HEK293T (cell line): ENCODE results near the gene ZNF223.

Experiments
- CTCF ChIA-PET: fragments of 350-600 bp; formaldehyde crosslinking; extraction: SDS; loops from one replicate; lab custom pipeline; 2021; ENCODE audit warnings: antibody characterized with exemption, inconsistent platforms; lab: Yijun Ruan, JAX
- POLR2A ChIA-PET: fragments of 350-600 bp; formaldehyde crosslinking; extraction: SDS; loops from one replicate; lab custom pipeline; 2020; ENCODE audit warnings: antibody characterized with exemption, inconsistent platforms; lab: Yijun Ruan, JAX
- DNase-seq: peaks from one replicate; pipeline ENCODE4 v3.0.0; 2012; ENCODE audit warnings: mixed read lengths; ENCODE audit errors: extremely low spot score
- ARNT ChIP-seq: fragments of 450-650 bp; IDR thresholded peaks from 2 replicates; pipeline ENCODE4 v1.6.1; 2017; ENCODE audit warnings: mild to moderate bottlenecking
- BHLHE40 ChIP-seq: fragments of 450-650 bp; IDR thresholded peaks from 2 replicates; pipeline ENCODE4 v1.6.1; 2016; ENCODE audit warnings: mild to moderate bottlenecking, moderate library complexity, borderline replicate concordance
- CTBP1 ChIP-seq: fragments of 450-650 bp; IDR thresholded peaks from 2 replicates; pipeline ENCODE4 v1.6.1; 2016; ENCODE audit warnings: borderline replicate concordance
- ELF4 ChIP-seq: fragments of 450-650 bp; IDR thresholded peaks from 2 replicates; pipeline ENCODE4 v1.6.1; 2017; ENCODE audit warnings: antibody characterized with exemption
- FOXA1 ChIP-seq: fragments of 450-650 bp; IDR thresholded peaks from 2 replicates; pipeline ENCODE4 v1.6.1; 2016; ENCODE audit warnings: mild to moderate bottlenecking
- FOXK2 ChIP-seq: fragments of 450-650 bp; IDR thresholded peaks from 2 replicates; pipeline ENCODE4 v1.6.1; 2016; ENCODE audit warnings: mild to moderate bottlenecking
- FOXM1 ChIP-seq: fragments of 450-650 bp; IDR thresholded peaks from 2 replicates; pipeline ENCODE4 v1.6.1; 2017; ENCODE audit warnings: mild to moderate bottlenecking, borderline replicate concordance
- HDGF ChIP-seq: fragments of 450-650 bp; IDR thresholded peaks from 2 replicates; pipeline ENCODE4 v1.6.1; 2017; ENCODE audit warnings: antibody characterized with exemption, borderline replicate concordance
- L3MBTL2 ChIP-seq: fragments of 450-650 bp; conservative IDR thresholded peaks from 2 replicates; pipeline ENCODE4 v1.6.1; 2016; ENCODE audit warnings: mild to moderate bottlenecking
- LEF1 ChIP-seq: fragments of 450-650 bp; IDR thresholded peaks from 2 replicates; pipeline ENCODE4 v1.6.1; 2017; ENCODE audit warnings: mild to moderate bottlenecking, borderline replicate concordance
- NFRKB ChIP-seq: fragments of 450-650 bp; IDR thresholded peaks from 2 replicates; pipeline ENCODE4 v1.6.1; 2016; ENCODE audit warnings: mild to moderate bottlenecking, moderate library complexity
- PKNOX1 ChIP-seq: fragments of 450-650 bp; IDR thresholded peaks from 2 replicates; pipeline ENCODE4 v1.6.1; 2016
- SP1 ChIP-seq: fragments of 450-650 bp; IDR thresholded peaks from 2 replicates; pipeline ENCODE4 v1.6.1; 2017
- SUZ12 ChIP-seq: fragments of 450-650 bp; IDR thresholded peaks from 2 replicates; pipeline ENCODE4 v1.6.1; 2016; ENCODE audit warnings: mild to moderate bottlenecking
- TARDBP ChIP-seq: fragments of 450-650 bp; IDR thresholded peaks from 2 replicates; pipeline ENCODE4 v1.6.1; 2016
- ZNF384 ChIP-seq: fragments of 450-650 bp; IDR thresholded peaks from 2 replicates; pipeline ENCODE4 v1.6.1; 2016

The ZNF223 gene

DNA sequence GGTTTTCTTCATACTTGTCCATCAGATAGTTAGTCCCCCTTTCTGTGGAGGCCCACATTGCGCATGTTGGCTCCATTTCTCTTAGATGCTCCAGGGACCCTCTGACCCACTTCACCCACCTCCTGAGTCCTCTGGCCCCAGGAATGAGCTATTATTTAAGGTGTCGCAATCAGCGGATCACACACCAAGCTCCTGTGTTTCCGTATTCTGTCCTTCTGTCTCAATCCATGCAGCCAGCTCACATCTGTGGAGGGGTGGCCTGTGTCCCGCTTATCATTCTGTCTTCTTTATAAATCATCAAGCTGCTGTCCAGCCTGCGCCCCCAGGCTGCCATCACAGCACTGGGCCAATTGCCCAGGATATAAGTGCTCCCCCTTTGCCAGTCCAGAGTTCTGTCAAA lies 44.4 kb upstream of the ZNF223 start:
- CTCF ChIA-PET = no interaction called here
- TF ChIP-seq CTBP1 (no peak), LEF1 (no peak), ARNT (no peak), BHLHE40 (no peak), FOXK2 (no peak), L3MBTL2 (no peak), ELF4 (no peak), FOXA1 (no peak)
- POLR2A ChIA-PET = no interaction called here
- DNase-seq = no peak

- CTCF ChIA-PET = no interaction called here
- POLR2A ChIA-PET = no interaction called here
- DNase-seq = no peak
- no peak for TF ChIP-seq SP1
- no peak for TF ChIP-seq HDGF
- TF ChIP-seq ELF4 = no peak
- no peak for TF ChIP-seq FOXA1
- no peak for TF ChIP-seq L3MBTL2
- no peak for TF ChIP-seq FOXM1
- TF ChIP-seq ZNF384 = no peak
- TF ChIP-seq SUZ12 = no peak
- no peak for TF ChIP-seq NFRKB
- no peak for TF ChIP-seq FOXK2
- no peak for TF ChIP-seq ARNT
- TF ChIP-seq LEF1 = no peak
- TF ChIP-seq PKNOX1 = no peak
- no peak for TF ChIP-seq TARDBP
These were observed 41.4 kb upstream of the ZNF223 start for GRCh38 chr19:44010468-44010867.

DNA sequence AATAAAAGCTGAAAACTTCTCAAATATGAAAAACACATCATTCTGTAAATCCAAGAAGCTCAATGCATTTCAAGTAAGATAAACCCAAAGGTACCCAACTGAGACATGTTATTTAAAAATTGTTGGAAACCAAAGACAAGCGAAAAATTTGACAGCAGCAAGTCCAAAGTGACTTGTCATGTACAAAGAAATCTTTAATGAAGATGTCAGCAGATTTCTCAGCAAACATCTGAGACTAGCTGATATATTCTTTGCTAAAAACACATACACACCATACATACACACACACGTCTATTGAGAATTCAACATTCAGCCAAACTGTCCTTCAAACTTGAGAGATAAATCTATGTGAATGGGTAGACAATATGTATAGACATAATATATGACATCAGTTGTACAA lies 32.3 kb upstream of the ZNF223 start:
- ChIA-PET CTCF (no interaction called here), POLR2A (no interaction called here)
- DNase-seq = no peak
- TF ChIP-seq L3MBTL2 (no peak), ARNT (no peak), HDGF (no peak), BHLHE40 (no peak), TARDBP (no peak)

GRCh38 chr19:44021221-44021620 lies 30.6 kb upstream of the ZNF223 start:
- CTCF ChIA-PET = no interaction called here
- DNase-seq = no peak
- POLR2A ChIA-PET = no interaction called here
- TF ChIP-seq LEF1 (no peak), SUZ12 (no peak), FOXA1 (no peak), HDGF (no peak), NFRKB (no peak), FOXK2 (no peak), ZNF384 (no peak), SP1 (no peak), CTBP1 (no peak), FOXM1 (no peak), ARNT (no peak), ELF4 (no peak), TARDBP (no peak), PKNOX1 (no peak), L3MBTL2 (no peak), BHLHE40 (no peak)

- POLR2A ChIA-PET = interaction anchor here (0.6 to 1.2 kb wide), 4 partner anchors 23 to 198 kb away, joined by 3 to 4 read pairs (median 3); partner anchors contain the start of genes ZNF221 and ZNF283
- no peak for DNase-seq
These were observed 27.0 kb upstream of the ZNF223 start for GRCh38 chr19:44024900-44025216.

DNA sequence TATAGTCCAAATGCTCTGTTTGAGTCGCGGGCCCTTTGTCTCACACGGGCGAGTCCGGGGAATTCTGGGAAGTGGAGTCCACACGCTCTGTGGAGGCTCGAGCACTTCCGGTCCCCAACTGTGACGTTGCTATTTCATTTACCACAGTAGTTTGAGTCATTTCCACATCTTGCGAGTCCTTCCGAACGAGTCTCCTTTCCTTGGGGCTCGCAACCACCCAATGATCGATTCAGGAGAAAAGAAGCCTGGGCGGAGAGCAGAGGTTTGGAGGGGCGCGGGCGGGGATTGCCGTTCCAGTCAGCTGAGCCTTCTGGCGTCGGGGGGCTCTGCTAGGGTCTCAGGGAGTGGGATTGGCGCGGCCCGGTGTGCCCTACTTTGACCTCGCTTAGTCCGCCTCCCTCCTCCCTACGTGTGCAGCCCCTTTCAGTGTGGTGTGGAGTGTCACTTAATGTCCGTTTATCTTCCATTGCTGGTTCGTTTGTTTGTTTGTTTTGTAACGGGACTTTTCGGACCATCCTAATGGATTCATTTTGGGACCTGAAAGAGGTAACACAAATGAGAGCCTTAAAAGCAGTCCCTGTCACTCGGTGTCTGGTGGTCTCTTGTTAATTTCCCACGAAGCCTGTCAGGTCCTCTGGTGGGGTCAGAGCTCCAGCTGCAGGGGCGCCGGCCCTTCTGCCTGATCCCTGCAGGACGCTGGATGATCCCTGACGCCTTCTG lies 26.5 kb upstream of the ZNF223 start, which contains the start of gene ZNF222:
Gene ZNF222 (plus strand): TSS at position 163 of the 720 bp plus-strand sequence. CDS start 58 bp downstream, at position 221.
- ChIA-PET CTCF (no interaction called here), POLR2A (interaction anchor here (0.6 to 1.2 kb wide), 4 partner anchors 24 to 198 kb away, joined by 3 to 4 read pairs (median 3); partner anchors contain the start of genes ZNF221 and ZNF283)
- TF ChIP-seq LEF1 (no peak), L3MBTL2 (peak; percentile 5), ELF4 (0 out of 2 replicates have a peak, but pooled peaks have one; percentile 11), HDGF (no peak), FOXK2 (no peak), ZNF384 (no peak), BHLHE40 (no peak), ARNT (no peak), SP1 (no peak), NFRKB (no peak)
- DNase-seq = peak; percentile 70

More at GRCh38 chr19:44024900-44025216, 27.0 kb upstream of the ZNF223 start:
- CTCF ChIA-PET = no interaction called here
- no peak for TF ChIP-seq ELF4
- no peak for TF ChIP-seq PKNOX1
- TF ChIP-seq ZNF384 = no peak

- CTCF ChIA-PET = no interaction called here
- POLR2A ChIA-PET = no interaction called here
These were observed 25.2 kb upstream of the ZNF223 start for GRCh38 chr19:44026622-44027021.

More at GRCh38 chr19:44026622-44027021, 25.2 kb upstream of the ZNF223 start:
- no peak for TF ChIP-seq ARNT
- TF ChIP-seq NFRKB = no peak
- no peak for TF ChIP-seq SUZ12
- no peak for TF ChIP-seq FOXA1
- TF ChIP-seq HDGF = no peak
- TF ChIP-seq BHLHE40 = no peak
- DNase-seq = no peak
